ENCODE measurements around the gene IGFN1. TPM values are rescaled to one million over a fixed set of nuclear protein-coding genes. Genes with fewer than 3 reads are reported as not detected.

The IGFN1 gene
- total and polyA plus RNA-seq, 9 of the 15 experiments (the other 6 are each of a cell fraction or from before 2014, with no cell fraction given) = 0.04 TPM; not detected in 8

DNA sequence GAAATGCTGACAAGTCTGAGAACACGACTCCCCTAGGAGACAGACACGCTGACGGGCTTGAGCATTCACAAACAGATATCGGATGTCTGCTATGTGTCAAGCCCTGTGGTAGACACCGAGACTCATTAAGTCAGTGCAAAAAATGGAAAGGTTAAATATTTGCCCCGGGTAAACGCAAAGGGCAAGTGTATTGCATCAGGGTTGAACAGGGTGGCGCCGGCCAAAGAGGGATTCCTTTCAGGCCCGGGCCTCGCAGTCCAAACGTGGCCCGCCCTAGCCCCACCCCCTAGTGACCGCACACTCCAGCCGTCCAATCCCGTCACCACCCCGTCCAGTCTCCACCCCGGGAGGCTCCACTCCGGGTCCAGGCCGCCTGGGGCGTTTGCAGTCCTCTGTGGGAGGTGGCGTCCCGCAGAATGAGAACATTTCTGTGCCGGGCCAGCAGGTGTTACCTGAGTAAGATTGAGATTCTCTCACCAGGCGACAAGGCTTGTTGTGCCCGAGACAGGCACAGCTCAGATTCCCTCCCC lies 20.0 kb upstream of the IGFN1 start (continued):
- TF ChIP-seq ZNF143 (CRISPR knock-in tag; IDR thresholded peaks at IDR 0.05) = no peak
- no peak for TF ChIP-seq KAT2B (IDR thresholded peaks at IDR 0.05; ENCODE audit: low read depth, low read length)
- no peak for TF ChIP-seq KHSRP (IDR thresholded peaks at IDR 0.05)
- TF ChIP-seq HLTF (IDR thresholded peaks at IDR 0.05) = no peak
- no peak; the same call in 1 of the 2 replicates for TF ChIP-seq HCFC1 (IDR thresholded peaks at IDR 0.05; ENCODE audit: low read depth, low read length)
- peak; percentile 86 for TF ChIP-seq CXXC5 (CRISPR knock-in tag; IDR thresholded peaks at IDR 0.05)
- no peak for TF ChIP-seq SAFB2 (IDR thresholded peaks at IDR 0.05; ENCODE audit: borderline replicate concordance, low read depth, low read length, severe bottlenecking)
- no peak for TF ChIP-seq ETV6 (IDR thresholded peaks at IDR 0.05; ENCODE audit: borderline replicate concordance in 1 of 2, low read depth in 2 of 2, low read length in 1 of 2)
- no peak for TF ChIP-seq ETV6 (CRISPR knock-in tag; IDR thresholded peaks at IDR 0.05; ENCODE audit: borderline replicate concordance)
- no peak for TF ChIP-seq DACH1 (IDR thresholded peaks at IDR 0.05; ENCODE audit: partially characterized antibody)
- no peak for TF ChIP-seq KDM4B (IDR thresholded peaks at IDR 0.05; ENCODE audit: borderline replicate concordance in 2 of 2, low read depth in 1 of 2)
- TF ChIP-seq MYNN (IDR thresholded peaks at IDR 0.05) = no peak
- no peak for TF ChIP-seq MYNN (CRISPR knock-in tag; IDR thresholded peaks at IDR 0.05)
- TF ChIP-seq, protein P1, sequence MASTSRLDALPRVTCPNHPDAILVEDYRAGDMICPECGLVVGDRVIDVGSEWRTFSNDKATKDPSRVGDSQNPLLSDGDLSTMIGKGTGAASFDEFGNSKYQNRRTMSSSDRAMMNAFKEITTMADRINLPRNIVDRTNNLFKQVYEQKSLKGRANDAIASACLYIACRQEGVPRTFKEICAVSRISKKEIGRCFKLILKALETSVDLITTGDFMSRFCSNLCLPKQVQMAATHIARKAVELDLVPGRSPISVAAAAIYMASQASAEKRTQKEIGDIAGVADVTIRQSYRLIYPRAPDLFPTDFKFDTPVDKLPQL (IDR thresholded peaks at IDR 0.05; ENCODE audit: extremely low read depth, insufficient read length) = no peak
- TF ChIP-seq, protein P2, sequence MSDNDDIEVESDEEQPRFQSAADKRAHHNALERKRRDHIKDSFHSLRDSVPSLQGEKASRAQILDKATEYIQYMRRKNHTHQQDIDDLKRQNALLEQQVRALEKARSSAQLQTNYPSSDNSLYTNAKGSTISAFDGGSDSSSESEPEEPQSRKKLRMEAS (CRISPR knock-in tag; IDR thresholded peaks at IDR 0.05) = no peak
- TF ChIP-seq, protein P3, sequence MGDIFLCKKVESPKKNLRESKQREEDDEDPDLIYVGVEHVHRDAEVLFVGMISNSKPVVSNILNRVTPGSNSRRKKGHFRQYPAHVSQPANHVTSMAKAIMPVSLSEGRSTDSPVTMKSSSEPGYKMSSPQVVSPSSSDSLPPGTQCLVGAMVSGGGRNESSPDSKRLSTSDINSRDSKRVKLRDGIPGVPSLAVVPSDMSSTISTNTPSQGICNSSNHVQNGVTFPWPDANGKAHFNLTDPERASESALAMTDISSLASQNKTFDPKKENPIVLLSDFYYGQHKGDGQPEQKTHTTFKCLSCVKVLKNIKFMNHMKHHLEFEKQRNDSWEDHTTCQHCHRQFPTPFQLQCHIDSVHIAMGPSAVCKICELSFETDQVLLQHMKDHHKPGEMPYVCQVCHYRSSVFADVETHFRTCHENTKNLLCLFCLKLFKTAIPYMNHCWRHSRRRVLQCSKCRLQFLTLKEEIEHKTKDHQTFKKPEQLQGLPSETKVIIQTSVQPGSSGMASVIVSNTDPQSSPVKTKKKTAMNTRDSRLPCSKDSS (IDR thresholded peaks at IDR 0.05; ENCODE audit: low read depth, partially characterized antibody) = no peak
- TF ChIP-seq SRF (CRISPR knock-in tag; IDR thresholded peaks at IDR 0.05) = peak in 1 of 2 experiments; percentile 87; a peak in 2 of 4 replicates
- peak; percentile 87 for TF ChIP-seq RNF2 (IDR thresholded peaks at IDR 0.05)
- peak; percentile 92 for TF ChIP-seq MEIS2 (IDR thresholded peaks at IDR 0.05; ENCODE audit: partially characterized antibody)
- peak; percentile 83 for TF ChIP-seq L3MBTL2 (IDR thresholded peaks at IDR 0.05)
- TF ChIP-seq, protein P4, sequence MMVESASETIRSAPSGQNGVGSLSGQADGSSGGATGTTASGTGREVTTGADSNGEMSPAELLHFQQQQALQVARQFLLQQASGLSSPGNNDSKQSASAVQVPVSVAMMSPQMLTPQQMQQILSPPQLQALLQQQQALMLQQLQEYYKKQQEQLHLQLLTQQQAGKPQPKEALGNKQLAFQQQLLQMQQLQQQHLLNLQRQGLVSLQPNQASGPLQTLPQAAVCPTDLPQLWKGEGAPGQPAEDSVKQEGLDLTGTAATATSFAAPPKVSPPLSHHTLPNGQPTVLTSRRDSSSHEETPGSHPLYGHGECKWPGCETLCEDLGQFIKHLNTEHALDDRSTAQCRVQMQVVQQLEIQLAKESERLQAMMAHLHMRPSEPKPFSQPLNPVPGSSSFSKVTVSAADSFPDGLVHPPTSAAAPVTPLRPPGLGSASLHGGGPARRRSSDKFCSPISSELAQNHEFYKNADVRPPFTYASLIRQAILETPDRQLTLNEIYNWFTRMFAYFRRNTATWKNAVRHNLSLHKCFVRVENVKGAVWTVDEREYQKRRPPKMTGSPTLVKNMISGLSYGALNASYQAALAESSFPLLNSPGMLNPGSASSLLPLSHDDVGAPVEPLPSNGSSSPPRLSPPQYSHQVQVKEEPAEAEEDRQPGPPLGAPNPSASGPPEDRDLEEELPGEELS (CRISPR knock-in tag; IDR thresholded peaks at IDR 0.05; ENCODE audit: borderline replicate concordance) = no peak
- no peak for TF ChIP-seq MYBL2 (IDR thresholded peaks at IDR 0.05; ENCODE audit: low read depth)
- TF ChIP-seq MYBL2 (CRISPR knock-in tag; IDR thresholded peaks at IDR 0.05; ENCODE audit: borderline replicate concordance) = no peak
- 0 out of 2 replicates have a peak, but pooled peaks have one; percentile 44 for TF ChIP-seq IFI16 (CRISPR knock-in tag; IDR thresholded peaks at IDR 0.05)
- no peak for TF ChIP-seq TAF9B (IDR thresholded peaks at IDR 0.05; ENCODE audit: partially characterized antibody)
- TF ChIP-seq ZSCAN29 (IDR thresholded peaks at IDR 0.05) = no peak
- TF ChIP-seq RBFOX2 (IDR thresholded peaks at IDR 0.05; ENCODE audit: low read depth, low read length) = no peak
- no peak for TF ChIP-seq ZNF282 (CRISPR knock-in tag; IDR thresholded peaks at IDR 0.05)

All from K562 (cell line).